HG03159 (cell line): ENCODE measurements around the gene PRR16.
"Not testable (repeated sequence)": the region's sequence is repeated elsewhere in the genome, so short reads cannot be mapped to it uniquely, and the experiment has no call there.

Experiments
- ATAC-seq: cut with Tn5 transposase; IDR thresholded peaks from one replicate; pipeline ENCODE4 v1.9.1; 2021; ENCODE audit warnings: mild to moderate bottlenecking, moderate library complexity; ENCODE audit not compliant: unreplicated experiment

Gene PRR16

GRCh38 chr5:120463991-120464626 is at the start of gene PRR16:
PRR16 (plus strand) TSS chr5:120464300.
- peak; percentile 59 for ATAC-seq

DNA sequence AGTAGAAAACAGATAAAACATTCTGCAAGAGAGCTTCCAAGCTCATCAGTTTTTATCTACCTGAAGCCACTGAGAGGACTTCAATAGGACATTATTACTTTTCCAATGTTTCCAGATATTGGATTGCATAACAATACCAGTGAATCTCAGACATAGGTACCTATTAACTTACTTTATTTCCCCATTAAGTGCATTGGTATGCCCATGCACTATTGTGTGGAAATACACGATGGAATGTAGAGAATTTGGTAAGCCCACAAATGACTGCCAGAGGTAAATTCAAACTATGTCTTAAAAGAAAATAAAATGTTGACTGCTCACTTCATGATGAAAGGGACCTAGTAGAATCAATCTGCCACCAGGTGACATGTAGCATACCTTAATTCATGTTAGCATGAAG is 48.1 kb upstream of the PRR16 start:
- no peak for ATAC-seq

- no peak for ATAC-seq
These were observed 45.0 kb upstream of the PRR16 start for GRCh38 chr5:120419127-120419526.

- not testable (repeated sequence) for ATAC-seq
These were observed 37.3 kb upstream of the PRR16 start for GRCh38 chr5:120426633-120427275.

GRCh38 chr5:120430572-120430971 is 33.5 kb upstream of the PRR16 start:
- no peak for ATAC-seq

GRCh38 chr5:120432861-120433260 is 31.2 kb upstream of the PRR16 start:
- no peak for ATAC-seq

DNA sequence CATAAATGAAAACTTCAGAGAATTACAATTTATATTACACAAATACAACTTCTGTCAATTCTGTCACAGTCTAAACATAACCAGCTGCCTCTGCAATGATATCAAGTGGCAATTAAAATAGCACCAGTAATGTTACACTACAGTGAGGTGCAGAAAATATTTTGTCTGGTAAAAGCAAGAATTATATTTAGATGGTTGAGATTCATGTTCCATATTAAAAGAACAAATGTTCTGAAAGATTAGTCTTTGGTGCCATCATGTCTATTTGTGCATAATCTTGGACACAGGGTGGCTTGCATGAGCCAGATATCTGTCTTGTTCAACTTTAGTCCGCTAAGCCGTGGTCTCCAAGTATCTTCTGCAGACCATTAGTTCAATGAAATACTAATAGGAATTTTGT is 29.0 kb upstream of the PRR16 start:
- no peak for ATAC-seq

- no peak for ATAC-seq
These were observed 27.1 kb upstream of the PRR16 start for GRCh38 chr5:120436996-120437395.

GRCh38 chr5:120442694-120443093 is 21.4 kb upstream of the PRR16 start:
- ATAC-seq = no peak

- ATAC-seq = no peak
These were observed 20.5 kb upstream of the PRR16 start for GRCh38 chr5:120443607-120444006.

DNA sequence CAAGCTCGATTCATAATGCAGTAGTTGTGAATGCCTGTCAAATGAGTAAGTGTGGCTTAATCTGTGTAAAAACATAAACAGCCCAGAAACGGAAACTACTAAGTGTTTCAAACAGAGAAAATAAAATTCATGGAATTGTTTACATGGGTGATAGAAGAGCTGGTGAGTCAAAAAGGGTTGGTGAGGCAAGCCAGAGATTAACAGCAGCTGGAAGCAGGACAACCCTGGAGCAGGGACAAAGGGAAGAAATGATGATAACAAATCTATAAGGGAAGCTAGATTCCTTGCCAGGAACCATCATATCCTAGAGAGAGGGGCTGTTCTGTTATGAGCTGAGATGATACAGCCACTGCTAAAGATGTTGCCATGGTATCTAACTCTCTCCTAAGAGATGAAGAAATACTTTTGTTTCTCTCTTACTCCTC is 18.0 kb upstream of the PRR16 start:
- no peak for ATAC-seq

DNA sequence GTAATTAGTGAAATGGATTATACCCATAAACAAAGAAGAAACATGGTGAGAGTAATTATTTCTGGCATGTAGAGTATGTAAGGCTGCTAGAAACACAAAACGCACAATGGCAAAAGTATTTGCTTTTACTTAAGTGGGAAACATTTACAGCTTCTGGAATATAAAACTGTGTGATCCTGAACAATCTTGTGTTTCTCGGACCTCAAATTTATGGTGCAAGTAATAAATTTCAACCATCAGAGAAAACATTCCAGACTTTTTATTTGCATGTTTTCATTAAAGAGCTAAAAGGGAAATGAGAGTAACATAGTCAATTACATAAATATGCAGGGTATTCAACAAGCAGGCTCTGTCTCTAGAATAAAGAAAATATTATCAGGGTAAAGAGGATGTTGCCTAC is 17.2 kb upstream of the PRR16 start:
- ATAC-seq = no peak

- no peak for ATAC-seq
These were observed 16.3 kb upstream of the PRR16 start for GRCh38 chr5:120447706-120448239.

DNA sequence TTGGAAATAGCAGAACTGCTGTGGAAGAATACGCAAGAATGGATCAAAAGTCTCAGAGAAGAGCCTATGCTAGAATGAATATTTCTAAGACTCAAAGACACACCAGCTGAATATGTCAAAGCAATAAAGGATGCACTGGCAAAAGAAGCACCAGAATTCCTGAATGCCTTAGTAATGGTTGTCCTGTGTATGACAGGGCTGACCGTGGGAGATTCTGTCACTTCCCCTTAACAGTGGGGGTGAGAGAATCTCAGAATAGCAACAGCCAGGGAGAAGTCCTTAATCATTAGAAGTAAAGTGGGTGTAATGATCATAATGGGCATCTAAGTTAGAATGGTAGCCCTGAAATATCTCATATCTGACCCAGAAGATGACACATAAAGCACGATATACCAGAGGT is 14.6 kb upstream of the PRR16 start:
- no peak for ATAC-seq

GRCh38 chr5:120450910-120451309 is 13.2 kb upstream of the PRR16 start:
- ATAC-seq = no peak

DNA sequence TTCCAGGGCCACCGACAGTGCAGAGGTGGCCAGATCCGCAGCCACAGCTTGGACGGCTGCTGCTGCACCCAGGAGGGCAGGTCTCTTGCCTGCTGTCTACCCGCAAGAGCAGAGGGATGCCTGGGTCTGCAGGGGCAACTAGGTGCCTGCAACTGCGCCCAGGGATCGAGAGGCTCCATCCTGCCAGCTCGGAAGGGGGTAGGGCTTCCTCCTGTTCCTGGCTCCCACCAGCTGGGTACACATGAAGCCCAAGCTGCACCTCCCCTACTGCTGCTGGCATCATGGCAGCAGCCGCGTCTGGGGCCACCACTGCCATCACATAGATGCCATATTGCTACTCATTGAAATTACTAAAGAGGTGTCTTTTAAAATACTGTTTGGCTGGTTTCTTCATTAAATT is 12.7 kb upstream of the PRR16 start:
- no peak for ATAC-seq

- ATAC-seq = no peak
These were observed 11.6 kb upstream of the PRR16 start for GRCh38 chr5:120452471-120452870.

DNA sequence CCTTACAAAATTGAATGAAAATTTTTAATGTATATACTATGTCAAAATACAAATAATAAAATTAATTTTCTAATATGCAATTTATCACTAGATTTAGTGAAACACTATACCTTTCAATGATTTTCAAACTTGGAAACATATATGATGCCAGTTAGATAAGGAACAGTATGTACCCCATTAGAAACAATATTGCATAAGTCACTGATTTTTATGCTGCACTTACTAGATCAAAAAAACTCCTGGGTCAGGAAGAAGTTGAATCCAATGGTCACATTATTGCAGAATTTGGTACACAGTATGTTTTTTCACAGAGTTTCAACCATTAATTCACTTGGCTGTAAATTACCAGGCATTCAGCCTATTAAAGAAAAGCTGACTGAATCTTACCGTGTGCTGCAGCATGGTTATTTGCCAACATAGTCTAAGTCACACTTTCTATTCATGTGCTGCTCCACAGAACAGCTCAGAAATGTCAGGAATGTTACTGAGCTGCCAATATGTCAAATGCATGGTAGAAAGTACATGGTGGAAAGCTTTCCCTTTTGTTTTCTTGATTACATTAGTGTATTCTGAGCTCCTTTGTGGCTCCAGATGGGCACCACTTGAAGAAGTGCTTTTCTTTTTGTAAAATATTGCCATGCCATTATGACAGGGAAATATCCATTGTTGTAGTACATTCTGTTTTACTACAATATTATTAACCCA is 9.9 kb upstream of the PRR16 start:
- no peak for ATAC-seq

GRCh38 chr5:120456006-120456405 is 8.1 kb upstream of the PRR16 start:
- no peak for ATAC-seq

- ATAC-seq = peak; percentile 74
These were observed 6.1 kb upstream of the PRR16 start for GRCh38 chr5:120457839-120458507.

- ATAC-seq = not testable (repeated sequence)
These were observed 5.6 kb upstream of the PRR16 start for GRCh38 chr5:120458508-120458847.
